DND-41 (cell line): ENCODE results near the gene C13orf42.

Experiments
- ATAC-seq: fragments of 200-7000 bp; cut with Tn5 transposase; 3 replicates; pipeline ENCODE4 v1.9.1; 2021; ENCODE audit warnings: low read depth; ENCODE audit not compliant: insufficient read depth
- DNase-seq: peaks from one replicate; pipeline ENCODE4 v3.0.0-alpha.2; 2020
- H2AFZ ChIP-seq: 2 replicates; pipeline ENCODE4 v1.6.0; 2012; ENCODE audit warnings: low read depth, low read length
- H3K27ac ChIP-seq: 2 replicates; pipeline ENCODE4 v1.5.1; 2012; ENCODE audit warnings: low read length, inconsistent platforms
- H3K27me3 ChIP-seq: fragments of 200-600 bp; sonication (generic); 2 replicates; pipeline ENCODE4 v1.6.0; 2012; ENCODE audit warnings: low read length, mild to moderate bottlenecking, inconsistent platforms; ENCODE audit not compliant: insufficient read depth, poor library complexity
- H3K36me3 ChIP-seq: 2 replicates; pipeline ENCODE4 v1.5.1; 2012; ENCODE audit warnings: low read length, inconsistent platforms; ENCODE audit not compliant: insufficient read depth
- H3K4me1 ChIP-seq: 2 replicates; pipeline ENCODE4 v1.5.1; 2012; ENCODE audit warnings: mild to moderate bottlenecking, low read length; ENCODE audit not compliant: insufficient read depth
- H3K4me2 ChIP-seq: 2 replicates; pipeline ENCODE4 v1.6.0; 2012; ENCODE audit warnings: mild to moderate bottlenecking, moderate library complexity, low read length, inconsistent platforms; ENCODE audit not compliant: insufficient read depth
- H3K4me3 ChIP-seq, 2 experiments: fragments of 200-600 bp in 1 of 2; shearing (Covaris generic) in 1 of 2; 2 replicates each; pipeline ENCODE4 v1.5.1; 2012 to 2016; ENCODE audit warnings: inconsistent platforms in 2 of 2, low read length in 2 of 2, mild to moderate bottlenecking in 2 of 2, low read depth in 1 of 2, moderate library complexity in 1 of 2
- H3K79me2 ChIP-seq: 2 replicates; pipeline ENCODE4 v1.6.0; 2012; ENCODE audit warnings: low read length, inconsistent platforms; ENCODE audit not compliant: insufficient read depth
- H3K9ac ChIP-seq: 2 replicates; pipeline ENCODE4 v1.6.0; 2012; ENCODE audit warnings: low read depth, mild to moderate bottlenecking, inconsistent platforms, low read length, moderate library complexity
- H3K9me3 ChIP-seq: 2 replicates; pipeline ENCODE4 v1.5.1; 2012; ENCODE audit warnings: low read length, moderate library complexity, mild to moderate bottlenecking, inconsistent platforms; ENCODE audit not compliant: insufficient read depth, severe bottlenecking
- H4K20me1 ChIP-seq: 2 replicates; pipeline ENCODE4 v1.6.0; 2012; ENCODE audit warnings: low read length; ENCODE audit not compliant: insufficient read depth
- EZH2 ChIP-seq: IDR thresholded peaks from 3 replicates; pipeline ENCODE4 v1.6.1; 2012; ENCODE audit warnings: borderline replicate concordance, low read depth, mild to moderate bottlenecking, moderate library complexity, low read length, inconsistent platforms; ENCODE audit not compliant: severe bottlenecking
- TF ChIP-seq, protein P1 (sequence below): IDR thresholded peaks from 2 replicates; pipeline ENCODE4 v1.5.1; 2012; ENCODE audit warnings: borderline replicate concordance, low read length, moderate library complexity, mild to moderate bottlenecking; ENCODE audit not compliant: poor library complexity, severe bottlenecking; ENCODE audit errors: extremely low read depth

The C13orf42 gene

DNA sequence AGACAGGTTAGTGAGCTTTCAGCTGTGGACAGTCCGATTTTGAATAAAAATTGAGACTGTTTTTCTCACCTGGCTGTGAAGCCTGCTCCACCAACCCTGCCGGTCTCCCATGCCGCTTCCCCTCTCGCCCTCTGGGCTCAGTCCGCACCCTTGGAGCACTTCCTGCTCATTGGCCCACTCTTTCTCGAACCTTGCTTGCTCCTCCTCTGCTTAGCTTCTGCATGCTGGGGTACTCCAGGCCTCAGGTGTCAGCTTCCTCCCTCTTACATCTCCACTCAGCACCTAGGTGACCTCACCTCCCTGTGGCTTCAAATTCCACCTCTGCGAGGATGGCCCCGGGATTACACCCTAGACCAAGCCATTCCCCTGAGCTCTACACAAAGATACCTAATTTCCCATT, 39.6 kb downstream of the C13orf42 start:
- no peak overlapping the region for H3K4me3 ChIP-seq
- H4K20me1 ChIP-seq, result no peaks in the 10 kb centered on the region
- TF ChIP-seq, protein P1, sequence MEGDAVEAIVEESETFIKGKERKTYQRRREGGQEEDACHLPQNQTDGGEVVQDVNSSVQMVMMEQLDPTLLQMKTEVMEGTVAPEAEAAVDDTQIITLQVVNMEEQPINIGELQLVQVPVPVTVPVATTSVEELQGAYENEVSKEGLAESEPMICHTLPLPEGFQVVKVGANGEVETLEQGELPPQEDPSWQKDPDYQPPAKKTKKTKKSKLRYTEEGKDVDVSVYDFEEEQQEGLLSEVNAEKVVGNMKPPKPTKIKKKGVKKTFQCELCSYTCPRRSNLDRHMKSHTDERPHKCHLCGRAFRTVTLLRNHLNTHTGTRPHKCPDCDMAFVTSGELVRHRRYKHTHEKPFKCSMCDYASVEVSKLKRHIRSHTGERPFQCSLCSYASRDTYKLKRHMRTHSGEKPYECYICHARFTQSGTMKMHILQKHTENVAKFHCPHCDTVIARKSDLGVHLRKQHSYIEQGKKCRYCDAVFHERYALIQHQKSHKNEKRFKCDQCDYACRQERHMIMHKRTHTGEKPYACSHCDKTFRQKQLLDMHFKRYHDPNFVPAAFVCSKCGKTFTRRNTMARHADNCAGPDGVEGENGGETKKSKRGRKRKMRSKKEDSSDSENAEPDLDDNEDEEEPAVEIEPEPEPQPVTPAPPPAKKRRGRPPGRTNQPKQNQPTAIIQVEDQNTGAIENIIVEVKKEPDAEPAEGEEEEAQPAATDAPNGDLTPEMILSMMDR, result no peak
- TF ChIP-seq EZH2, result no peak
- H3K79me2 ChIP-seq, result no peaks in the 10 kb centered on the region
- H3K9me3 ChIP-seq, result no peaks in the 10 kb centered on the region
- peak overlapping the region; percentile 22; the same call in 1 of the 2 replicates for H3K9ac ChIP-seq
- no peak overlapping the region for H3K4me2 ChIP-seq
- H3K4me1 ChIP-seq, result peaks cover 46% of the 10 kb centered on the region
- H3K27me3 ChIP-seq, result no peaks in the 10 kb centered on the region
- peak overlapping the region; percentile 68 for H3K27ac ChIP-seq
- no peaks in the 10 kb centered on the region for H3K36me3 ChIP-seq
- DNase-seq (no peak), ATAC-seq (no peak)
- H2AFZ ChIP-seq, result peak overlapping the region; percentile 24

DNA sequence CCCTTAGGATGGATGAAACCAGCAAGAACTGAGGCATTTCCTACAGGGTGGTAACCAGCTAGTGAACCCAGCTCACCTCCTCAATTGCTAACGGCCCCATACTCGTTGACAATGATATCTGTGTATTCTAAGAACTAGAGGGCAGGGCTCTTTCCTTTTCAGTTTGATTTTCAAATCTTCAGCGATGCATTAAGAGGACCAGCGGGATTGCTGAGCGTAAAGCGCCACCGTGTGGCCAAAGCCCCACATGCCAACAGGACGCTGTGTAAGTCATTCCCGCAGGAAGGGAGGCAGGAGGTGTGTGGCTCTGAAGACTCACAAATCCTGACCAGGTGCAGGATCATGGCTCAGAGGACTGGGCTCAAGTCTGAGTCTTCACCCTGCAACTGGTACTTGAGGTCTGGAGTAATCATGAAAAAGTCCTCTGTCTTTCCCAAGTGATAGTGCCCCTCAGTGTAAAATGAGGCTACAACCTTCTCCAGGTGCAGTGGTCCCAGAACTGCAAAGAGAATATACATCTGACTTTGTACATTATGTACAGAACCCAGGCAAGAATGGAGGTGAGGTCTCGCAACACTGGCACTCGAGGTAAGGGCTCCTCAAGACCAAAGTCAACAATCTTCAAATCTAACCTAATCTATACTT, 40.9 kb downstream of the C13orf42 start:
- DNase-seq (peak; percentile 84), ATAC-seq (peak; percentile 87)
- no peaks in the 10 kb centered on the region for H3K9me3 ChIP-seq
- peak overlapping the region in 1 of 2 experiments; percentile 6; a peak in 1 of 4 replicates for H3K4me3 ChIP-seq
- H3K27me3 ChIP-seq, result no peaks in the 10 kb centered on the region
- H3K36me3 ChIP-seq, result no peaks in the 10 kb centered on the region
- TF ChIP-seq, protein P1, result peak; percentile 100
- no peak for TF ChIP-seq EZH2
- H3K4me1 ChIP-seq, result peaks cover 50% of the 10 kb centered on the region
- H3K27ac ChIP-seq, result peak overlapping the region; percentile 74
- no peaks in the 10 kb centered on the region for H4K20me1 ChIP-seq
- peak overlapping the region; percentile 58 for H2AFZ ChIP-seq
- no peaks in the 10 kb centered on the region for H3K79me2 ChIP-seq
- H3K9ac ChIP-seq, result peak overlapping the region; percentile 26
- H3K4me2 ChIP-seq, result peak overlapping the region; percentile 58

DNA sequence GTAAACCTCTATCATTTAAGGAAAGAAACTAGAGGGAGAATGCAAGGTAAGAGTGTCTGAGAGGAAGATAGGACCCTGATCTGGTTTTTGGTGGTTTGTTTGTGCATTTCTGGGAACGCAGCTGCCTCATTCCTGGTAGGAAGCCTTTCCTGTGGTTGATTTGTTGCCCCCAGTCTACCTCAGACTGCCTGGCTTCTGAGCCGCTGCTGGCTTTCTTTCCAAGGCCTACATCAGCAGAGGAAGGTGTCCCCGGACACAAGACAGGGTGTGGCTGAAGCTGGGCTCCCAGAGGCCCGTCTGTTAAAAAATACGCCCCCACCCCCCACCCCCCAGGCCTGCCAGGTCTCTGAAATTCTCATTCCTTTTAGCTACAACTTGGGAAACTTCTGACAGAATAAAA, 42.6 kb downstream of the C13orf42 start:
- no peak for TF ChIP-seq EZH2
- TF ChIP-seq, protein P1, result no peak
- peak; percentile 60 for DNase-seq
- no peaks in the 10 kb centered on the region for H3K27me3 ChIP-seq
- H3K27ac ChIP-seq, result peak overlapping the region; percentile 48
- H3K79me2 ChIP-seq, result no peaks in the 10 kb centered on the region
- peak; percentile 43 for ATAC-seq
- H3K4me3 ChIP-seq, result no peak overlapping the region
- H3K36me3 ChIP-seq, result no peaks in the 10 kb centered on the region
- peaks cover 50% of the 10 kb centered on the region for H3K4me1 ChIP-seq
- no peaks in the 10 kb centered on the region for H4K20me1 ChIP-seq
- no peak overlapping the region for H2AFZ ChIP-seq
- H3K4me2 ChIP-seq, result no peak overlapping the region
- no peak overlapping the region for H3K9ac ChIP-seq
- H3K9me3 ChIP-seq, result no peaks in the 10 kb centered on the region
